ENCODE measurements around the gene SLC22A24.

SLC22A24 gene

DNA sequence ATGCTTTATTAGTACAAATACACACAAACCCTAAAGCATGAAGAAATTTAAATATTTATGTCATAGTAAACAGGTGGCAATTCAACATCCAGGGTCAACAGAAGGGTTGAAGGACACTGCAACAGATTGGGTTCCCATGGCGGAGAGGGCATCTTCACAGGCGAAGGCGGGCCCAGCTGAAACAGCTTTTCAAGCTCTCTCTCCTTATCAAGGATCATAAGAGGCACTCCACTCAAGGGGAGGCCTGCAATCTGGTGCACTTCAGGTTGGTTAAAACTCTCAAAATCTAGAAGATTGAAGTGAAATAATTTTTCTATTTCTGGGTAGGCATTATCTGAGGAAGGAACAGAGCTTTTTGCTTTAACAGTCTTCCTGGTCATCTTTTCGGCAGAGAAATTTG lies 111.6 kb downstream of the SLC22A24 start:
- H3K4me3 ChIP-seq (ENCODE audit: control insufficient read depth, low read depth, low read length), result no peak overlapping the region
- no peak for DNase-seq (ENCODE audit: low read depth)
- TF ChIP-seq, protein P1, sequence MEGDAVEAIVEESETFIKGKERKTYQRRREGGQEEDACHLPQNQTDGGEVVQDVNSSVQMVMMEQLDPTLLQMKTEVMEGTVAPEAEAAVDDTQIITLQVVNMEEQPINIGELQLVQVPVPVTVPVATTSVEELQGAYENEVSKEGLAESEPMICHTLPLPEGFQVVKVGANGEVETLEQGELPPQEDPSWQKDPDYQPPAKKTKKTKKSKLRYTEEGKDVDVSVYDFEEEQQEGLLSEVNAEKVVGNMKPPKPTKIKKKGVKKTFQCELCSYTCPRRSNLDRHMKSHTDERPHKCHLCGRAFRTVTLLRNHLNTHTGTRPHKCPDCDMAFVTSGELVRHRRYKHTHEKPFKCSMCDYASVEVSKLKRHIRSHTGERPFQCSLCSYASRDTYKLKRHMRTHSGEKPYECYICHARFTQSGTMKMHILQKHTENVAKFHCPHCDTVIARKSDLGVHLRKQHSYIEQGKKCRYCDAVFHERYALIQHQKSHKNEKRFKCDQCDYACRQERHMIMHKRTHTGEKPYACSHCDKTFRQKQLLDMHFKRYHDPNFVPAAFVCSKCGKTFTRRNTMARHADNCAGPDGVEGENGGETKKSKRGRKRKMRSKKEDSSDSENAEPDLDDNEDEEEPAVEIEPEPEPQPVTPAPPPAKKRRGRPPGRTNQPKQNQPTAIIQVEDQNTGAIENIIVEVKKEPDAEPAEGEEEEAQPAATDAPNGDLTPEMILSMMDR (IDR thresholded peaks at IDR 0.05; ENCODE audit: control insufficient read depth, insufficient read depth, low read depth, low read length, missing control alignments), result no peak

All from AG09309 (cell line).